SK-N-SH treated with all-trans-retinoic acid at 6 μM for 48 hours (cell line): ENCODE data around the gene SLC2A5.

Experiments used
- ATAC-seq: fragments of 200-7000 bp; cut with Tn5 transposase; 3 replicates; pipeline ENCODE4 v1.9.1; 2020; ENCODE audit warnings: mild to moderate bottlenecking, moderate library complexity
- ARNTL ChIP-seq: fragments of 450-650 bp; formaldehyde crosslinking; IDR thresholded peaks from 2 replicates; pipeline ENCODE4 v1.5.0; 2020; ENCODE audit warnings: low read depth, mild to moderate bottlenecking, moderate library complexity, borderline replicate concordance
- CREB5 ChIP-seq: fragments of 250-450 bp; sonication (Bioruptor Pico); IDR thresholded peaks from 2 replicates; pipeline ENCODE4 v1.5.1; 2020; ENCODE audit warnings: low read depth, mild to moderate bottlenecking, moderate library complexity
- CSRNP3 ChIP-seq: fragments of 250-450 bp; sonication (Bioruptor Pico); IDR thresholded peaks from 2 replicates; pipeline ENCODE4 v1.5.1; 2021; ENCODE audit warnings: mild to moderate bottlenecking, moderate library complexity
- ESRRG ChIP-seq: fragments of 250-450 bp; sonication (Bioruptor Pico); IDR thresholded peaks from 2 replicates; pipeline ENCODE4 v1.6.1; 2021; ENCODE audit warnings: mild to moderate bottlenecking
- ISL1 ChIP-seq: fragments of 250-450 bp; sonication (Bioruptor Pico); IDR thresholded peaks from 2 replicates; pipeline ENCODE4 v2.1.2; 2022; ENCODE audit warnings: mild to moderate bottlenecking, moderate library complexity
- POU6F1 ChIP-seq: fragments of 250-450 bp; sonication (Bioruptor Pico); IDR thresholded peaks from 2 replicates; pipeline ENCODE4 v1.8.0; 2021; ENCODE audit warnings: low read depth, mild to moderate bottlenecking, moderate library complexity, borderline replicate concordance
- PPARA ChIP-seq: fragments of 250-450 bp; sonication (Bioruptor Pico); IDR thresholded peaks from 2 replicates; pipeline ENCODE4 v1.5.0; 2020; ENCODE audit warnings: mild to moderate bottlenecking, borderline replicate concordance
- RARB ChIP-seq: fragments of 250-450 bp; sonication (Bioruptor Pico); IDR thresholded peaks from 2 replicates; pipeline ENCODE4 v1.8.0; 2021; ENCODE audit warnings: mild to moderate bottlenecking, moderate library complexity
- SNAI2 ChIP-seq: fragments of 250-450 bp; sonication (Bioruptor Pico); IDR thresholded peaks from 2 replicates; pipeline ENCODE4 v1.5.0; 2020; ENCODE audit warnings: mild to moderate bottlenecking, moderate library complexity
- TCF4 ChIP-seq: fragments of 250-450 bp; sonication (Bioruptor Pico); IDR thresholded peaks from 2 replicates; pipeline ENCODE4 v1.8.0; 2021; ENCODE audit warnings: mild to moderate bottlenecking, moderate library complexity, borderline replicate concordance
- TSHZ2 ChIP-seq: fragments of 250-450 bp; sonication (Bioruptor Pico); IDR thresholded peaks from 2 replicates; pipeline ENCODE4 v1.5.0; 2020; ENCODE audit warnings: mild to moderate bottlenecking, moderate library complexity
- ZFP3 ChIP-seq: fragments of 250-450 bp; sonication (Bioruptor Pico); IDR thresholded peaks from 2 replicates; pipeline ENCODE4 v1.5.0; 2020; ENCODE audit warnings: mild to moderate bottlenecking, moderate library complexity
- ZFP30 ChIP-seq: fragments of 450-650 bp; formaldehyde crosslinking; IDR thresholded peaks from 2 replicates; pipeline ENCODE4 v1.5.0; 2022; ENCODE audit warnings: mild to moderate bottlenecking, moderate library complexity
- ZNF565 ChIP-seq: fragments of 450-650 bp; formaldehyde crosslinking; conservative IDR thresholded peaks from 2 replicates; pipeline ENCODE4 v1.5.0; 2020; ENCODE audit warnings: low read depth, mild to moderate bottlenecking, moderate library complexity
- ZNF70 ChIP-seq: fragments of 450-650 bp; formaldehyde crosslinking; IDR thresholded peaks from 2 replicates; pipeline ENCODE4 v1.5.0; 2020; ENCODE audit warnings: mild to moderate bottlenecking, moderate library complexity

Gene SLC2A5

GRCh38 chr1:9020305-9020704 is 49.1 kb downstream of the SLC2A5 start (continued):
- no peak for TF ChIP-seq CREB5 (CRISPR knock-in tag)

- ATAC-seq: peak; percentile 38; the same call in 1 of the 3 replicates
- TF ChIP-seq ISL1 (CRISPR knock-in tag) (no peak), TSHZ2 (CRISPR knock-in tag) (no peak), CREB5 (CRISPR knock-in tag) (no peak), TCF4 (CRISPR knock-in tag) (no peak), RARB (CRISPR knock-in tag) (no peak), ESRRG (CRISPR knock-in tag) (no peak), CSRNP3 (no peak), ZFP30 (CRISPR knock-in tag) (no peak), ARNTL (CRISPR knock-in tag) (no peak), PPARA (no peak), ZFP3 (CRISPR knock-in tag) (no peak)
Measured at GRCh38 chr1:9019896-9020295, 49.5 kb downstream of the SLC2A5 start.

- TF ChIP-seq SNAI2 (CRISPR knock-in tag) (no peak), ZNF70 (CRISPR knock-in tag) (no peak), TSHZ2 (CRISPR knock-in tag) (no peak), CSRNP3 (no peak), PPARA (no peak), ZNF565 (CRISPR knock-in tag) (no peak), CREB5 (CRISPR knock-in tag) (no peak), RARB (CRISPR knock-in tag) (no peak), POU6F1 (CRISPR knock-in tag) (no peak)
- ATAC-seq: no peak
Measured at GRCh38 chr1:9018333-9018732, 51.1 kb downstream of the SLC2A5 start.
